Left lung (tissue), 10 donors: Measurements from ENCODE around the gene OPTC. TPM values are rescaled to one million over a fixed set of nuclear protein-coding genes. Genes with fewer than 3 reads are reported as not detected.

ENCODE experiments used
- ATAC-seq: fragments of 200-7000 bp; cut with Tn5 transposase; one replicate; pipeline ENCODE4 v1.9.1; 2020; ENCODE audit warnings: moderate library complexity
- DNase-seq, 4 donors: peaks; one replicate each; pipeline ENCODE4 v3.0.0-alpha.2; 2013 to 2020
- H3K27ac ChIP-seq, 2 donors: fragments of 200-600 bp; sonication (generic) in 1 of 2; one replicate each; pipeline versions ENCODE4 v1.5.0 to v1.8.0; 2020 to 2021
- H3K27me3 ChIP-seq, 2 donors: fragments of 200-600 bp; sonication (generic) in 1 of 2; one replicate each; pipeline versions ENCODE4 v1.5.0 to v1.8.0; 2020 to 2021
- H3K36me3 ChIP-seq, 2 donors: fragments of 200-600 bp; sonication (generic) in 1 of 2; one replicate each; pipeline versions ENCODE4 v1.5.0 to v1.8.0; 2020 to 2021
- H3K4me1 ChIP-seq, 2 donors: fragments of 200-600 bp; one replicate each; pipeline ENCODE4 v1.8.0; 2021
- H3K4me3 ChIP-seq, 2 donors: fragments of 200-600 bp; sonication (generic) in 1 of 2; one replicate each; pipeline versions ENCODE4 v1.5.0 to v1.8.0; 2020 to 2021; ENCODE audit warnings: mild to moderate bottlenecking in 1 of 2
- H3K9me3 ChIP-seq, 2 donors: fragments of 200-600 bp; sonication (generic) in 1 of 2; one replicate each; pipeline versions ENCODE4 v1.5.0 to v1.8.0; 2020 to 2021
- intact Hi-C, 2 donors: fragments of 100-400 bp; cut with DNase I; formaldehyde crosslinking; loops; one replicate each; pipeline versions ENCODE4 v1.11.2 to v1.14.2; 2022
- polyA plus RNA-seq, 6 donors: library from polyadenylated mRNA; unstranded; fragments of 120-200 nt; gene quantifications; one replicate each; pipeline ENCODE4 v1.2.1, GENCODE V29; 2013; ENCODE audit not compliant: insufficient read length in 6 of 6
- total RNA-seq, 2 donors: library from RNA; stranded (reverse); fragmentation: NEBNext Ultra II Directional; extraction: Animal tissue kit (Norgen Biotek cat#: 25700); gene quantifications; one replicate each; pipeline ENCODE4 v1.2.1, GENCODE V29; 2021
- TF ChIP-seq, protein P1 (sequence below), 2 donors: fragments of 200-600 bp; sonication (generic) in 1 of 2; IDR thresholded peaks; one replicate each; pipeline versions ENCODE4 v1.5.0 to v1.8.0; 2021; ENCODE audit warnings: antibody characterized with exemption in 2 of 2
- donor health status: DM: no; HTN: yes; CAD: no.
- donor health status: DM: no; HTN: no; CAD: no.

The OPTC gene
- total and polyA plus RNA-seq, 8 donors, result not detected

DNA sequence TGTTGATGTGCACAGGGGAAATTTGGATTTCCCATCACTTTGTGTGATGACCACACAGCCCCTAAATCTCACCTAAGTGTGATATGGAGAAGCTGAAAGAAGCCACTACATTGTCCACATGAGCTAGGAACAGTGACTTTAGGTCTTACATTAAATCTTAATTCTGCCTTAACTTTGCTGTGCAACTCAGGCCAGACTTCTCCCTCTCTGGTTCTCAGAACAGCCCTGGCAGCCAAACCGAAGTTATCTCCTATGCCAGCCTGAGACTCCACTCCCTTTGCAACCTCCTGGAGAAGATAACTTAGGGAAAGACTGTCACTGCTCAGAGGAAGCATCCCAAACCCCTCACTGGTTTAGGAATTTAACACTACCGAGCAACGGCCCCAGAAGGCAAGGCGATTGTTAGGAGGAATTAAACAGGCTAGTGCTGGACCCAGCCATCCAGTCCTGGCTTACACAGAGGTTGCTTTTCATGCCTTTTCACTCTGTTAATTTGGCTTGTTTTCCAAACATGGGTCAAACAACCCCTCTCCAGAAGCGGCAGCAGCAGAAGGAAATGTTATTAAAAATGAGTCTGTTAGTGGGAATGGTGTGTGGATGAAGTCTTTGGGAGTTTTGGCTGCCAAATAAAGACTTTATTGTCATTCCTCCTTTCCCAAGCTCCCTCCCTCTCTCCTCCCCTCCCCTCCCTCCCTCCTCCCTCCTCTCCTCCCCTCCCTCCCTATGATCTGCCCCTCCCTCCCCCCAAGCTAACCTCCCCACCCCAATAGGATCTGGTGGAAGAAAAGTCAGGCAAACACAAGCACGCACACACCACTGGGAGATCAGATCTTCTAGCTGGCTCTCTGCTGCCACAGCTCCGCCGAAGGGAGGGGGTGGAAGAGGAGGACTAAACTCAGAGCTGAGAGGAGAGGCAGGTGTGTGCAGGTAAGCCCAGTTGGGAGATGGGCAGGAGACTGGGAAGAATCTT is 18.7 kb upstream of the OPTC start, which contains the start of gene PRELP:
Gene PRELP, plus strand, starts transcription at position 795 of the 970 bp plus-strand sequence. CDS start 7,379 bp downstream, outside the sequence.
- peak in 1 of 4 donors; percentile 57 for DNase-seq
- H3K27me3 ChIP-seq, result peaks cover 0 to 13% of the 10 kb centered on the region in 2 donors
- no peaks in the 10 kb centered on the region for H3K36me3 ChIP-seq
- H3K27ac ChIP-seq, result peak within 1 kb of the TSS; percentile 9 to 50
- TF ChIP-seq, protein P1, sequence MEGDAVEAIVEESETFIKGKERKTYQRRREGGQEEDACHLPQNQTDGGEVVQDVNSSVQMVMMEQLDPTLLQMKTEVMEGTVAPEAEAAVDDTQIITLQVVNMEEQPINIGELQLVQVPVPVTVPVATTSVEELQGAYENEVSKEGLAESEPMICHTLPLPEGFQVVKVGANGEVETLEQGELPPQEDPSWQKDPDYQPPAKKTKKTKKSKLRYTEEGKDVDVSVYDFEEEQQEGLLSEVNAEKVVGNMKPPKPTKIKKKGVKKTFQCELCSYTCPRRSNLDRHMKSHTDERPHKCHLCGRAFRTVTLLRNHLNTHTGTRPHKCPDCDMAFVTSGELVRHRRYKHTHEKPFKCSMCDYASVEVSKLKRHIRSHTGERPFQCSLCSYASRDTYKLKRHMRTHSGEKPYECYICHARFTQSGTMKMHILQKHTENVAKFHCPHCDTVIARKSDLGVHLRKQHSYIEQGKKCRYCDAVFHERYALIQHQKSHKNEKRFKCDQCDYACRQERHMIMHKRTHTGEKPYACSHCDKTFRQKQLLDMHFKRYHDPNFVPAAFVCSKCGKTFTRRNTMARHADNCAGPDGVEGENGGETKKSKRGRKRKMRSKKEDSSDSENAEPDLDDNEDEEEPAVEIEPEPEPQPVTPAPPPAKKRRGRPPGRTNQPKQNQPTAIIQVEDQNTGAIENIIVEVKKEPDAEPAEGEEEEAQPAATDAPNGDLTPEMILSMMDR (IDR thresholded peaks at IDR 0.05), result no peak
- no peaks in the 10 kb centered on the region for H3K9me3 ChIP-seq
- H3K4me1 ChIP-seq, result peaks cover 0 to 4% of the 10 kb centered on the region in 2 donors
- peak within 1 kb of the TSS; percentile 11 to 14 for H3K4me3 ChIP-seq
- peak; percentile 58 for ATAC-seq
- intact Hi-C loops, result no loop called here

DNA sequence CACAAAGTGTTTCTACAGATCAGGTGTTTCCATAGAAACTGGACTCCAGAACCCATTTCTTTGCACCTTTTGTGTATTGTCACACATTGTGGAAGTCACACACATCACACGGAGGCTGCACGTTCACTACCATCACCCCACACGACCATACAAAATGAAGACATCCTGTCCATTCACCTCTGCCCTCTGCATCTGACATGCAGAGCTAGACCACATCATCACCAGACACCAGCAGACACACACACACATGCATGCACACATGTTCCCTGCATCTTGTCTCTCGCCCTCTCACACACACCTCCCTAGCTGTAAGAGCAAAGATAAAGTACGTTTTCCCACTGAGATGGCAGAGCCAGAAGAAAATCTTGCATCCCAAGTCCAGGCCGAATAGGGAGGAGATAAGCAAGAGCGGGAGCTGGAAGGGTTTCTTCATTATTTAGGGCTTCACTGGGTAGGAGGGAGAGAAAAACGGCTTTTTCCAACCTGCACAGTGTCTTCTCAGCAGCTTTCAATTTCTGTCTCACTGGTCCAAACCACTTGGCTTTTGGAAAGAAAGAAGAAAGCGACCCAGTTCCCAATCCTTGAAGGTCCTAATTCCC is 17.6 kb upstream of the OPTC start:
- intact Hi-C loops, result no loop called here
- peak overlapping the region; percentile 9 for H3K27ac ChIP-seq
- ATAC-seq (no peak), DNase-seq (no peak)
- H3K9me3 ChIP-seq, result no peaks in the 10 kb centered on the region
- peak overlapping the region; percentile 11 to 14 for H3K4me3 ChIP-seq
- no peaks in the 10 kb centered on the region for H3K36me3 ChIP-seq
- peaks cover 0 to 13% of the 10 kb centered on the region in 2 donors for H3K27me3 ChIP-seq
- TF ChIP-seq, protein P1 (IDR thresholded peaks at IDR 0.05), result no peak
- peaks cover 5 to 14% of the 10 kb centered on the region in 2 donors for H3K4me1 ChIP-seq

DNA sequence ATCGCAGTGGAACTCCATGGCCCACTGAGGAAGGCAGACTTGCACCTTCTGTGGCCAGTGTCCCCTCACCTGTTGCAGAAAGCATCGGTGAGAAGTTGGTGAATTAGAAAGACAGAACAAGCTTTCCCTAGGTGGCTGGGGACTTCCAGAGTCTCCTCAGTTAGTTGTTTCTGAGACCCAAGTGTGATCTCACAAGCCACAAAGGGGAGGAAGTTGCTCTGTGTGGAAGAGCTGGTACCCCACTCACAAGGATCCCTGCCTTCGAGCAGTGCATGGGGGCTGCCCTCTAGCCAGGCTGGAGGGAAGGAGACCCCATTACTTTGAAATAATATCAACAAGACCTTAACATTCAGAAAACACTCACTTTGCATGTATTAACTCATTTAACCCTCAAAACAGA is 16.2 kb upstream of the OPTC start:
- H3K9me3 ChIP-seq, result no peaks in the 10 kb centered on the region
- TF ChIP-seq, protein P1 (IDR thresholded peaks at IDR 0.05), result no peak
- ATAC-seq (no peak), DNase-seq (no peak)
- intact Hi-C loops, result no loop called here
- no peaks in the 10 kb centered on the region for H3K36me3 ChIP-seq
- H3K27me3 ChIP-seq, result peaks cover 0 to 4% of the 10 kb centered on the region in 2 donors
- H3K4me1 ChIP-seq, result peaks cover 5 to 20% of the 10 kb centered on the region in 2 donors
- no peak overlapping the region for H3K4me3 ChIP-seq
- H3K27ac ChIP-seq, result no peak overlapping the region

DNA sequence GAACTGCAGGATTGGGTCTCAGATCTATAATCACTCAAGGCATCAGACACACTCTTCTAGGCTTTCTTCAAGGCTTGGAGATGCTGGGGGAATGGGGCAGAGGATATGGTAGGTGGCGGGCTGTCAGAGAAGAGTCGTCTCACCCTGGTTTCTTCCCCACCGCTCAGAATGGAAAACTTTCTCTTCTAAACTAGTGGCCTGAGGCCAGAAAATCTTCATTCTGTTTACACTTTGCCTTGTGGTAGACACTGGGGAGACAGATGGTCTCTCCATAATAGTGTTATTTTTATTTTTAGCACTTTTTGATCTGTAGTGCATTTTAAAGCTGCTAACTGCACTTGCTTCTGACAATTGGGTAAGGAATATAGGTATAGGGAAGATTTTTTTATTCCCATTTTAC is 15.7 kb upstream of the OPTC start:
- intact Hi-C loops, result no loop called here

More for the DNA sequence above, 15.7 kb upstream of the OPTC start:
- Histone ChIP-seq H3K9me3 (no peaks in the 10 kb centered on the region), H3K27ac (peak overlapping the region in 1 of 2 donors; percentile 8), H3K27me3 (peaks cover 0 to 4% of the 10 kb centered on the region in 2 donors), H3K36me3 (no peaks in the 10 kb centered on the region), H3K4me1 (peaks cover 5 to 20% of the 10 kb centered on the region in 2 donors), H3K4me3 (no peak overlapping the region)
- ATAC-seq, result no peak
- DNase-seq, result no peak
- TF ChIP-seq, protein P1 (IDR thresholded peaks at IDR 0.05), result no peak
